Coronary artery (tissue), 2 donors: ENCODE data around the gene ECHDC3.

ENCODE experiments used
- DNase-seq: peaks from one replicate; pipeline ENCODE4 v3.0.0-alpha.2; 2017; ENCODE audit warnings: low spot score
- H3K27ac ChIP-seq, 2 donors: fragments of 200-600 bp; sonication (generic); one replicate each; pipeline ENCODE4 v1.5.1; 2016 to 2019
- H3K4me3 ChIP-seq: fragments of 200-600 bp; sonication (generic); 2 replicates; pipeline ENCODE4 v1.5.1; 2016; ENCODE audit warnings: mild to moderate bottlenecking, moderate library complexity
- TF ChIP-seq, protein P1 (sequence below): fragments of 200-600 bp; sonication (generic); IDR thresholded peaks from one replicate; pipeline ENCODE4 v1.5.1; 2019; ENCODE audit warnings: antibody characterized with exemption

The ECHDC3 gene

DNA sequence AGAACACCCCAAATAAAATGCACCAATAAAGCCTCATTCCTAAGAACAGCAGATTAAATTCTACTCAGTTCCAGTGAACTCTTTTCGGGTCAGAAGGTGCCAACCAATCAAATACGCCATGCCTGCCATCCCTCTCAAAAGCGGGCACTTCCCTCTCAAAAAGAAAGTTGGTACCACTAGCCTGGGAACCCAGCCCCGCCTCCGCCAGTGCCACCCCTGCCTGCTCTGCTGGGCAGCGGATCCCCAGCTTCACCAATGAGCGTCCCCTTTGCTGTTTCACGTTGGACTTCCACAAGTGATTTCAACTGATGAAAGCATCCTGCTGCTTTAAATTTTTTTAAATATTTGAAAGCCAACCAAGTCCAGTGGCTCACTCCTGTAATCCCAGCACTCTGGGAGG lies 47.8 kb downstream of the ECHDC3 start:
- TF ChIP-seq, protein P1, sequence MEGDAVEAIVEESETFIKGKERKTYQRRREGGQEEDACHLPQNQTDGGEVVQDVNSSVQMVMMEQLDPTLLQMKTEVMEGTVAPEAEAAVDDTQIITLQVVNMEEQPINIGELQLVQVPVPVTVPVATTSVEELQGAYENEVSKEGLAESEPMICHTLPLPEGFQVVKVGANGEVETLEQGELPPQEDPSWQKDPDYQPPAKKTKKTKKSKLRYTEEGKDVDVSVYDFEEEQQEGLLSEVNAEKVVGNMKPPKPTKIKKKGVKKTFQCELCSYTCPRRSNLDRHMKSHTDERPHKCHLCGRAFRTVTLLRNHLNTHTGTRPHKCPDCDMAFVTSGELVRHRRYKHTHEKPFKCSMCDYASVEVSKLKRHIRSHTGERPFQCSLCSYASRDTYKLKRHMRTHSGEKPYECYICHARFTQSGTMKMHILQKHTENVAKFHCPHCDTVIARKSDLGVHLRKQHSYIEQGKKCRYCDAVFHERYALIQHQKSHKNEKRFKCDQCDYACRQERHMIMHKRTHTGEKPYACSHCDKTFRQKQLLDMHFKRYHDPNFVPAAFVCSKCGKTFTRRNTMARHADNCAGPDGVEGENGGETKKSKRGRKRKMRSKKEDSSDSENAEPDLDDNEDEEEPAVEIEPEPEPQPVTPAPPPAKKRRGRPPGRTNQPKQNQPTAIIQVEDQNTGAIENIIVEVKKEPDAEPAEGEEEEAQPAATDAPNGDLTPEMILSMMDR = no peak
- no peak overlapping the region for H3K4me3 ChIP-seq
- H3K27ac ChIP-seq = no peak overlapping the region
- no peak for DNase-seq

DNA sequence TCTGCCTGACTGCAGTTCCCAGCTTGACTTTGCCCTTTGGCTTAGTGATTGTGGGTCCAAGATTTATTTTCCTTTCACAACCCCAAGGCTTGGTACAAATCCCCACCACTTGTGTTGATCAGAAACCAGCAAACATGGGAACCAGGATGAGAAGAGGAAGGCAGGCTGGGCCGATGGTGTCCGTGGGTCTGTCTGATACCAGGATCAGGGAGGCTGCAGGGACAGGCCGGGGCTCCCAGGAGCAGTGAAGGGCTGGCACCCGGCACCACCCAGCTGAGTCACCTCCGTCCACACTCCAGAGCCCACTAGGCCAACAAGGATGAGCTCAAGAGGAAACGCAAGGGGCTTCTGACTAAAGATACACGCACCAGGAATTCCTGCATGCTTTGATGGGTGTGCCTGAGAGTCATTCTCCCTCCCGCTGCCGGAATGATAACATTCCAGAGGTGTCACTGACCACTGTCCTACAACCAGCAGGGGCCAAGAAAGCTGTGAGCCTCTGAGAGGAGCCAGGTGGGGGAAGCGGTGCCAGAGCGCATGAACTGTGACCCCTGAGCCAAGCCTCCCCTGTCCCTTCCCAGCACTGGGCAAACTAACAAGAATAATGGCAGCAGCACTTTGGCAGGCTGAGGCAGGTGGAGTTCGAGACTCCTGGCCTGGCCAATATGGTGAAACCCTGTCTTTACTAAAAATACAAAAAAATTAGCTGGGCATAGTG lies 51.7 kb downstream of the ECHDC3 start:
- no peak for DNase-seq
- no peak overlapping the region for H3K4me3 ChIP-seq
- TF ChIP-seq, protein P1 = no peak
- no peak overlapping the region for H3K27ac ChIP-seq

DNA sequence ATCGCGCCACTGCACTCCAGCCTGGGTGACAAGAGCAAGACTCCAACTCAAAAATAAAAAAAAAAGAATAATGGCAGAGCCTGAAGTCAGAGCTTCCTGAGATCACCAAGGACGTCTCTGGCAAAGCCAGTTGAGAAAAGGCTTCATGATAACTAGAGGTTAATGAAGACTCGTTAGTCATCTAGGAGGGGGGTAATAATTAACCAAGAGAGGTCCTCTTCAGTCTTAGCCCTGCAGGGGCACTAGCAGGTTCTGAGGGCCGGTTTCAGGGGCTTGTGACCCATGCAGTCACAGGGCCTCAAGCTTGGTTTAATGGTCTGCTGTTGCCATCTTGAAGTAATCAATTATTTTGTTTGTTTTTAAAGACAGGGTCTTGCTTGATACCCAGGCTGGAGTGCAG lies 52.4 kb downstream of the ECHDC3 start:
- TF ChIP-seq, protein P1 = no peak
- H3K27ac ChIP-seq = no peak overlapping the region
- H3K4me3 ChIP-seq = no peak overlapping the region
- DNase-seq = no peak

DNA sequence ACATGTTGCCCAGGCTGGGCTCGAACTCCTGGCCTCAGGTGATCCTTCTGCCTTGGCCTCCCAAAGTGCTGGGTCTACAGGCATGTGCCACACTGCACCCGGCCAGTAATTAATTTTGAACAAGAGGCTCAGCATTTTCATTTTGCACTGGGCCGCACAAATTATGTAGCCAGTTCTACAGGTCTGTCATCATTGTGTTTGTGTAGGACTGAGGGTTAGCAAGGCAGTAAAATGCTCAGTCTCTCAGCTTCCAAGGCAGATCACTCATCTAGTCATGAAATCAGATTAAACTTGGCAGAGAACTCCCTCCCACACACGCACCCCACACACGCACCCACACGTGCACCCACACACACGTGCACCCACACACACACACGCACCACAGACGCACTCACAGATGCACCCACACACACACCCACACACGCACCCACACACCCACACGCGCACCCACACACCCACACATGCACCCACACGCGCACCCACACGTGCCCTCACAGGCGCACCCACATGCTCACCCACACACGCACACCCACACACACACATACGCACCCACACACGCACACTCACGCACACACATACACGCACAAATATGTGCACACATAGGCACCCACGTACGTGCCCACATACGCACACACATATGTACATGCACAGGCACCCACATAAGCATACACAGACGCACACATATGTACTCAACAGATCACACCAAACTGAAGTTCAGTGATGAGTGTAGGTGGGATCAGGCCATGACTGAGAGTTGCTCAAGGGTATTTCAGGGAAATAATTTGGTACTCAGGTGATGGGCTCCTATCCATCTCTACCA lies 53.1 kb downstream of the ECHDC3 start:
- H3K27ac ChIP-seq = no peak overlapping the region
- H3K4me3 ChIP-seq = no peak overlapping the region
- TF ChIP-seq, protein P1 = no peak
- DNase-seq = no peak

DNA sequence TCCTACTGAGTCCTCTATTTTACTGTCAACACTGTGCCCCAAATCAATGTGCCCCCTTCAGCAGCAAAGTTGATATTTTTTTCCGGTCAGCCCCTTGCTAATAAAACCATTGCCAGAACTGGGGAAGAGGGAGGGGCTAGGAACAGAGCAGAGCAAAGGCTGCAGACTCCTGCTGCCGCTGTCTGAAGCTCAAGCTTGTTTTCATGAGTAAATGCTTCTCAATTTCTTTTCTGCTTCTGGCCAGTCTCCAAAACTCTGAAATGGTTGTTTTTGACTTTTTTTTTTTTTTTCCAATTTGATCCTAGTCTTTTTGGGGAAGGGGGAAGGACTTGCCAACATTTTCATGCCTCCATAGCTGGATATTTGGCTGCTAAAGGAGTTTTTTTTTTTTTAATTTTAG lies 54.3 kb downstream of the ECHDC3 start:
- no peak for DNase-seq
- TF ChIP-seq, protein P1 = no peak
- no peak overlapping the region for H3K27ac ChIP-seq

DNA sequence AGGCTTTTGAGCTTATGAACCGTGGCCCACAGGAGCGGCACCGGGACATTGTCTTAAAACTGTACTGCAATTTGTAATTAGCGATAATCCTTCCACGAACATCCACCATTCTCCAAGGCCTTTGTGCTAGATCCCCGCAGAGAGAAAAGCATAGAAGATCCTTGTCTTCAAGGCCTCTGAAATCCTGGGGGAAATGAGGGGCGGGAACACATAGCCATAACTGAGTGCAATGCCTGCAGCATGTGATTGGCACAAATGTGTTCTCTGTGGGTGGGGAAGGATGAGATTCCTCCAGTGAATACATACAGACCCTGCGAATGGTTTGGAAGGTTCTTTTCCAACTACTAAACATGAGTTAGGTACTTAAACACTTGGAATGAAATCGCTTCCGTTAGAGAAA lies 55.1 kb downstream of the ECHDC3 start:
- DNase-seq = no peak

More for the DNA sequence above, 54.3 kb downstream of the ECHDC3 start:
- H3K4me3 ChIP-seq = no peak overlapping the region

More for the DNA sequence above, 55.1 kb downstream of the ECHDC3 start:
- TF ChIP-seq, protein P1 = no peak
- H3K27ac ChIP-seq = no peak overlapping the region
- H3K4me3 ChIP-seq = no peak overlapping the region
